LHCN-M2 (cell line): ENCODE measurements around the gene ATF7. TPM values are rescaled to one million over a fixed set of nuclear protein-coding genes. Genes with fewer than 3 reads are reported as not detected.
A peak's percentile ranks its signal among the peaks of the same experiment; 100 is the strongest.

ENCODE experiments used
- DNase-seq: peaks from one replicate; pipeline ENCODE4 v3.0.0-alpha.2; 2012; ENCODE audit warnings: low read depth
- total RNA-seq: library from RNA; depleted of rRNA; stranded (reverse); fragments of >200 nt; gene quantifications from 2 replicates; pipeline ENCODE4 v1.2.3, GENCODE V29; 2014

Gene ATF7
- total RNA-seq, 1 experiment from 2014 or later: 14.2 TPM

DNA sequence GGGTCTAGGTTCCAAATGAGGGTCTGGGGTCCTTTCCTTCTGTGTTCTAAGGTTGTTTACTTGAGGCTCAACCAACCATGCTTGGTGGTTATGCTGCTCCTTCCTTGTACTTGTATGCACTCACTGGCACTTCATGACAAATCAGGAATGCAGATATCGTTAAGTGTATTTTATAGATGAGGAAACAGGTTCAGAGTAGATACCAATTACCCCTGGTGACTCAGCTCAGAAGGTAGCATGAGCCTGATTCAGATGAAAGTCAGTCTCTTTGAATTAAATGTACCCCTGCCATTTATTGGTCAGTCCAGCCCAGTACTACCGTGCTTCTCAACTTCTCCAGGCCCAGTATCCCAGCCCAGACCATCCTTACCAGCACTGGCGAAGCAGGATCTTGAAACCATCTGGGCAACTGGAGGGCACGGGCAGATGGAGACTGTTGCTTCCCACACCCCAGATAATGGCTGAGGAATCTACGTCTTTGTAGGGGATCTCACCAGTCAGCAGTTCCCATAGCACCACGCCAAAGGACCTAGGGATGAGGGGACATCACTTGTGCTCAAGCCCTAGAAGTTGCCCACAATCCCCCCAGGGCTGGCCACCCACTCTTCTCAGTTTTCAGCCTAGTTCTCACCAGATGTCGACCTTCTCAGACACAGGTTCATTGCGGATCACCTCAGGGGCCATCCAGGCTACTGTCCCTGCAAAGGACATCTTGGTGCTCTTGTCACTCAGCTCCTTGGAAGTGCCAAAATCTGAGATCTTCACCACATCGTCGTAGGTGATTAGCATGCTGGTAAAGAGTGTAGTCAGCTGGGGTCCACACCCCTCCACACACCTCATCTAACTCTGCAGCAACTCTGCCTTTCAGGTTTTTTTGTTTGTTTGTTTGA is 141.3 kb downstream of the ATF7 start:
- no peak for DNase-seq

DNA sequence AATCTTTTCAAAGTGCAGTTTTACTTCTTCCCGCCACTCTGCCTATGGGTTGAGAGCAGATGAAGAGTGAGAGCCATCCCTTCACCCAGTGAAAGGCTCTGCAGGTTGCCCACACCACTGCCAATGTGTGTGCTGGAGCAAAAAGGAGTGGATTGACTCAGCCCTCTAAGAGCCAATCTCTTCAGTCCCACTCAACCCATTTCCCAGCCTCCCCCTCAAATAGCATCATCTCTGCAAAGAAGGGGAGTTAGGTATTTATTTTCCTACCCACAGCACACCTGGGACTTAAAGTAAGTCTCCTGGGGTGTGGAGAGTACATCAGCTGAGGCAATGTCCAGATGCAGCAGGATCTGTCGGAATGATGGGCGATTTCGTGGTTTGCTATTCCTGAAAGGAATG is 142.2 kb downstream of the ATF7 start:
- no peak for DNase-seq

- DNase-seq: no peak
Observed at GRCh38 chr12:53483225-53483978, 142.8 kb downstream of the ATF7 start.

- no peak for DNase-seq
Observed at GRCh38 chr12:53482626-53483168, 143.5 kb downstream of the ATF7 start.

GRCh38 chr12:53481939-53482586 is 144.1 kb downstream of the ATF7 start:
- DNase-seq: no peak

DNA sequence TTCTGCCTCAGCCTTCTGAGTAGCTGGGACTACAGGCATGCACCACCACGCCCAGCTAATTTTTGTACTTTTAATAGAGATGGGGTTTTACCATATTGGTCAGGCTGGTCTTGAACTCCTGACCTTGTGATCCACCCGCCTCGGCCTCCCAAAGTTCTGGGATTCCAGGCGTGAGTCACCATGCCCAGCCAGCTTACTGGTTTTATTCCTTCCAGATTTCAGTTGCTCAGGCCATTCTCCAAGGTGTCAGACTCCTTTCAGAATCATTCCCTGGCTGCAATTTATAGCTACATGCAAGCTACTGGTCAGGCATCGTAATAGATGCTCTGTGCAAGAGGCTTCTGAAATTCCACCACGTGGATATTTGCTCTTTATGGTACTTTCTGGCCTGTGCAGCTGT is 144.7 kb downstream of the ATF7 start:
- DNase-seq: peak; percentile 80

- peak; percentile 50 for DNase-seq
Observed at GRCh38 chr12:53480491-53481442, 145.4 kb downstream of the ATF7 start.

DNA sequence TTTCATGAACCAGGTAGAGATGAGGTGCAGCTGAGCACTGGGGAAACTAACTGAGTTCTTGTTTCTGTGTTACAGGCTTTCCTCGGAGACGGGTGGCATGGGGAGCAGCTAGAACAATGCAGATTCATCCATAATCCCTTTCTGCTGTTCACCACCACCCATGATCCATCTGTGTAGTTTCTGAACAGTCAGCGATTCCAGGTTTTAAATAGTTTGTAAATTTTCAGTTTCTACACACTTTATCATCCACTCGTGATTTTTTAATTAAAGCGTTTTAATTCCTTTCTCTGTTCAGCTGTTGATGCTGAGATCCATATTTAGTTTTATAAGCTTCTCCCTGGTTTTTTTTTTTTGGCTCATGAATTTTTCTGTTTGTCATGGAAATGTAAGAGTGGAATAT is 146.9 kb downstream of the ATF7 start:
- no peak for DNase-seq

- DNase-seq: no peak
Observed at GRCh38 chr12:53478865-53479264, 147.3 kb downstream of the ATF7 start.

GRCh38 chr12:53476769-53477209 is 149.4 kb downstream of the ATF7 start:
- DNase-seq: peak; percentile 51

DNA sequence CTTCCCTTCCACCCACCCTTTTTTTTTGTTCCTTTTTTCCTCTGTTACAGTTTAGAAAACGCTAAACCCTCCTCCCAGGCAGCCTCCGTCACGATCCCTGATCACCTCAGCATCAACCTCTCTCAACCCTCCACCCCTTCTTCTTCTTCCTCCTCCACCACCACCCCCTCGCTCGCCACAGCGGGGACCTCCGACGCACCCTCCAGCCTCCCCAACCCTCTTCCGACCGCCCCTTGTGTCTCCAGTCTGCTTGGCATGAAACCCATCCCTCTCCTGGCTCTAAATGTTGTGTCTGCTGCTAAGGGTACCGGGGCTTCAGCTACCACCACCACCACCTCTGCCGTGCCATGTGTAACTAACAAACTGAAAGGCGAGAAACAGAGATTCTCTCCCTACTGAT is 151.4 kb downstream of the ATF7 start:
- DNase-seq: no peak

DNA sequence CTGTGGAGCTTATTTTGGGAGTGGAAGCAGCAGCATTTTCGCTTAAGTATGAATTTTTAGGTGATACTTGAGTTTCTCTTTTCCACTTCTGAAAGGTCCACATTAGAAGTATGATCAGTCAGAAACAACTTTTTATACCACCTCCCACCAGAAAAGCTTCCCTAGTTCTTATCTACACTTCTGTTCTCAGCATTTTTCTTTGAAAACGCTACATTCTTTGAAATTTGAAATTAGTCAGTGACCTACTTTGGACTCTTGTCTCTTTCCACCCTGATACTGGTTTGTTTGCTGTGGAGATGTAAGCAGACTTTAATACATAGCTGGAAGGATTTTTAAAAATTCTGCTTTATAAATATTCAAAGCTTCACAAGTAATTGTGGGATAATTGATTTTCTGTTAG is 152.1 kb downstream of the ATF7 start:
- no peak for DNase-seq

DNA sequence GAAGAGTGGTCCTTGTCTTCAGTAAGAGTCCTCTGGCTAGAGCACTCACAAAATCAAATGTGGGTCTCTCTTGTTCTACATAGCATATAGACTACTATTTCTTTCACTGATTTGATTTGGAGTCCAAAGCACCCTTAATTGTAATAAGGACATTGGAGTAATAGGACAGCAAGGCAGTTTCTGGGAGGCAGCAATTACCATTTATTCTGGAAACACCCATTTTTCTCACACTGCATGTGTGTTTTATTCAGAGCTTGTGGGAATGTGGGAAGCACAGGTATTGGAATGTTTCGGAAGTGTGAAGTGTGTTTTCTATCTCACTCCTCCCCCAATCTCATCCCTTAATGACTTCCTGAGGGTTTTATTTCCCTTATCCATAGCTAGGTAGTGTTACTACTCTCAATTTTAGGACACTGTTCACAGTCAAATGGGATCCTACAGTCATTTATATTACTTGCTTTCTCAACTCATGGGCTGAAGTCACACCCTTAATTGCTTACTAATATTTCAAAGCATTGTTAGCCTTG is 154.1 kb downstream of the ATF7 start:
- DNase-seq: no peak

DNA sequence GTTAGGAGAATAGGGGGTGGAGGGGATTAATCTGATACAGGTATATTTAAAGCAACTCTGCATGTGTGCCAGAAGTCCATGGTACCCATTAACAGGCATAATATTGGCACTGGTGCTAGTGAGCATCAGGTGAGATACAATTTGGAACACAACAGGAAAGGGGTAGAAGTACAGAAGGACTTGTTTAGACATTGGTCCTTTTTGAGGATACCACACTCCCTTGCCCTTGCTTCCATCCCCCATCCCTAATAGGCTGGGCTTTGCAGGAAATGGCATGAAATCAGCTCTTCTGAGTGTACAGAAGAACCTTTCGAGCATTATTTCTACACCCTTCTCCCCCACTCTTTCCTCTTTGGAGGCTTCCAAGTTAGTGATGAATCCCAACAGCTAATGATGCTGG is 157.9 kb downstream of the ATF7 start:
- no peak for DNase-seq

- no peak for DNase-seq
Observed at GRCh38 chr12:53467880-53468279, 158.3 kb downstream of the ATF7 start.

DNA sequence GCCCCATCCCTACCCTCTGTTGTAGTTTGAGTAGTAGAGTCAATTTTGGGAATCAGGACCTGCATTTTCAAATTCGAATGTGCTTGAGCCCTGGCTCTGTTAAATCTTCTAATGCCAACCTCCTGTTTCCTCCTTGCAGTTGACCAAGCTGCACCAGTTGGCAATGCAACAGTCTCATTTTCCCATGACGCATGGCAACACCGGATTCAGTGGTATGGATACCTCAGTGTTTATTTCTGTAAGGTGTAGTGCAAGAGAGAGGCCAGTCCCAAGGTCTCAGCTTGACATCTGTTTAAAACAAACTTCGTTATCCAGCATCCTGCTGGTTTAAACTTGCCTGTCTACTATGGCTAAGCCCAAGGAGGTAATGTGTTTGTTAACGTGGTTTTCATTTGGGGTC is 159.1 kb downstream of the ATF7 start:
- DNase-seq: no peak

- no peak for DNase-seq
Observed at GRCh38 chr12:53466640-53467039, 159.5 kb downstream of the ATF7 start.

GRCh38 chr12:53465679-53466078 is 160.5 kb downstream of the ATF7 start:
- no peak for DNase-seq

DNA sequence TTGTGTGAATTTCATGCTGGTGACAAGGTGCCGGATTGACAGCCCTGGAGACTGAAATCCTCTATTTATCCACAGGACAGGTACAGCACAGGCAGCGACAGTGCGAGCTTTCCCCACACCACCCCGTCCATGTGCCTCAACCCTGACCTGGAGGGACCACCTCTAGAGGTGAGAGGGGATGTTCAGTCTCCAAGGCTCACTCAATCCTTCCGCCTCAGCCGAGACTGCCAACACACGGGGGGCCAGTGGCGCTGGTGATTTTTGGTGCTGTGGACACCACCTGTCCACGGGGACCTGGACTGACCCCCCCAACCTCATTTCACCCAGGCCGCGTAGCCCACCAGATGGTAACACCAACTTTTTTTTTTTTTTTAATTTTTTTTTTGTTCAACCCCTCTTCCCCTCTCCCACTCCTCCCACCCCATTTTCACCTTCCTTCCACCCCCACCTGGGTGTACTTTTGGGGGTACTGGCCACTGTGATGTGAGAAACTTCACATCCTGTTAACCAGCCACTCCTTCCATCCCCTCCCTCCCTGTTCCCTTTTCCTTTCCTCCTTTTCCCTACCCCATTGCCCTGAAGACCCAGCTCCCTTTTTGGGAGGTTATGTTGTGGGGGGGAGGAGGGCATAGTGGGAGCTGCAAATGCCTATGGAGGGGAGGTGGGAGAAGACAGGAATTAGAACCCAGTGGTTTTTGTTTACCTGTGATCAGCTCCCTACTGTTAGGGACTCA is 161.3 kb downstream of the ATF7 start:
- DNase-seq: no peak
